SK-N-SH treated with all-trans-retinoic acid at 6 μM for 48 hours (cell line): ENCODE results near the gene NINJ2.

Experiments
- ATAC-seq: fragments of 200-7000 bp; cut with Tn5 transposase; 3 replicates; pipeline ENCODE4 v1.9.1; 2020; ENCODE audit warnings: mild to moderate bottlenecking, moderate library complexity
- ARNTL ChIP-seq: fragments of 450-650 bp; formaldehyde crosslinking; IDR thresholded peaks from 2 replicates; pipeline ENCODE4 v1.5.0; 2020; ENCODE audit warnings: low read depth, mild to moderate bottlenecking, moderate library complexity, borderline replicate concordance
- BACH2 ChIP-seq: fragments of 250-450 bp; sonication (Bioruptor Pico); IDR thresholded peaks from 2 replicates; pipeline ENCODE4 v1.9.0; 2021; ENCODE audit warnings: mild to moderate bottlenecking, borderline replicate concordance
- CSDC2 ChIP-seq: fragments of 250-450 bp; sonication (Bioruptor Pico); IDR thresholded peaks from 2 replicates; pipeline ENCODE4 v1.5.0; 2020; ENCODE audit warnings: mild to moderate bottlenecking, moderate library complexity
- ESRRG ChIP-seq: fragments of 250-450 bp; sonication (Bioruptor Pico); IDR thresholded peaks from 2 replicates; pipeline ENCODE4 v1.6.1; 2021; ENCODE audit warnings: mild to moderate bottlenecking
- GLIS3 ChIP-seq: fragments of 250-450 bp; sonication (Bioruptor Pico); IDR thresholded peaks from 2 replicates; pipeline ENCODE4 v1.5.0; 2020; ENCODE audit warnings: mild to moderate bottlenecking, moderate library complexity
- ISL1 ChIP-seq: fragments of 250-450 bp; sonication (Bioruptor Pico); IDR thresholded peaks from 2 replicates; pipeline ENCODE4 v2.1.2; 2022; ENCODE audit warnings: mild to moderate bottlenecking, moderate library complexity
- RARB ChIP-seq: fragments of 250-450 bp; sonication (Bioruptor Pico); IDR thresholded peaks from 2 replicates; pipeline ENCODE4 v1.8.0; 2021; ENCODE audit warnings: mild to moderate bottlenecking, moderate library complexity
- SNAI2 ChIP-seq: fragments of 250-450 bp; sonication (Bioruptor Pico); IDR thresholded peaks from 2 replicates; pipeline ENCODE4 v1.5.0; 2020; ENCODE audit warnings: mild to moderate bottlenecking, moderate library complexity
- TOX ChIP-seq: fragments of 250-450 bp; sonication (Bioruptor Pico); IDR thresholded peaks from 2 replicates; pipeline ENCODE4 v1.8.0; 2021; ENCODE audit warnings: mild to moderate bottlenecking, moderate library complexity, borderline replicate concordance
- ZC3H10 ChIP-seq: fragments of 250-450 bp; sonication (Bioruptor Pico); IDR thresholded peaks from 2 replicates; pipeline ENCODE4 v1.5.1; 2021; ENCODE audit warnings: mild to moderate bottlenecking, moderate library complexity
- ZFP3 ChIP-seq: fragments of 250-450 bp; sonication (Bioruptor Pico); IDR thresholded peaks from 2 replicates; pipeline ENCODE4 v1.5.0; 2020; ENCODE audit warnings: mild to moderate bottlenecking, moderate library complexity
- ZFP30 ChIP-seq: fragments of 450-650 bp; formaldehyde crosslinking; IDR thresholded peaks from 2 replicates; pipeline ENCODE4 v1.5.0; 2022; ENCODE audit warnings: mild to moderate bottlenecking, moderate library complexity
- ZNF8 ChIP-seq: fragments of 450-650 bp; formaldehyde crosslinking; IDR thresholded peaks from 2 replicates; pipeline ENCODE4 v1.5.0; 2020; ENCODE audit warnings: mild to moderate bottlenecking, moderate library complexity
- TF ChIP-seq, protein P1 (sequence below): fragments of 250-450 bp; sonication (Bioruptor Pico); IDR thresholded peaks from 2 replicates; pipeline ENCODE4 v1.8.0; 2020; ENCODE audit warnings: mild to moderate bottlenecking, moderate library complexity, borderline replicate concordance
- TF ChIP-seq, protein P2 (sequence below): fragments of 250-450 bp; sonication (Bioruptor Pico); IDR thresholded peaks from 2 replicates; pipeline ENCODE4 v1.5.1; 2020; ENCODE audit warnings: low read depth, mild to moderate bottlenecking, moderate library complexity
- TF ChIP-seq, protein P3 (sequence below): fragments of 250-450 bp; sonication (Bioruptor Pico); IDR thresholded peaks from 2 replicates; pipeline ENCODE4 v1.5.0; 2020; ENCODE audit warnings: mild to moderate bottlenecking, moderate library complexity
- TF ChIP-seq, protein P4 (sequence below): fragments of 250-450 bp; sonication (Bioruptor Pico); IDR thresholded peaks from 2 replicates; pipeline ENCODE4 v1.8.0; 2021; ENCODE audit warnings: low read depth, mild to moderate bottlenecking, moderate library complexity, borderline replicate concordance
- TF ChIP-seq, protein P5 (sequence below): fragments of 250-450 bp; sonication (Bioruptor Pico); IDR thresholded peaks from 2 replicates; pipeline ENCODE4 v1.5.1; 2021; ENCODE audit warnings: mild to moderate bottlenecking, moderate library complexity

NINJ2 gene

DNA sequence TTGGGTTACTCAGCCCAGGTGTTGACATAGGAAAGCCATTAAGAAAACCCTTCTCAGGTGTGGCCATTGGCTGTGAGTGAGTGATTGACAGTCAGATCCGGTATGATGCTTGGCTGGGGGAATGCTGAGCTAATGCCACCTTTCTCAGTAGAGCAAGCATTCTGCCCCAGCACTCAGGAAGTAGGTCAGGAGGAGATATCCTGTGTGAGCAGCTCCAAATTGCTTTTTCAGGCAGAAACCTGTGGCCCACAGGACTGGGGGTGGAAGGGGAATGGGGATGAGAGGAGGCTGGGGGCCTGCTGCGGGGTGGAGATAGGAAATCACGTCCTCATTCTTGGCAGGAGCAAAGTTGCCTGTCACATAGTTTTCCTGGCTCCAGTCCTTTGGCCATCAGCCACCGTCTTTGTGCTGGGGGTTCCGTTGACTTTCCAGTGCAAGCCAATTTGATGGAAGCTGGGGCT is 55.7 kb downstream of the NINJ2 start:
- TF ChIP-seq, protein P1, sequence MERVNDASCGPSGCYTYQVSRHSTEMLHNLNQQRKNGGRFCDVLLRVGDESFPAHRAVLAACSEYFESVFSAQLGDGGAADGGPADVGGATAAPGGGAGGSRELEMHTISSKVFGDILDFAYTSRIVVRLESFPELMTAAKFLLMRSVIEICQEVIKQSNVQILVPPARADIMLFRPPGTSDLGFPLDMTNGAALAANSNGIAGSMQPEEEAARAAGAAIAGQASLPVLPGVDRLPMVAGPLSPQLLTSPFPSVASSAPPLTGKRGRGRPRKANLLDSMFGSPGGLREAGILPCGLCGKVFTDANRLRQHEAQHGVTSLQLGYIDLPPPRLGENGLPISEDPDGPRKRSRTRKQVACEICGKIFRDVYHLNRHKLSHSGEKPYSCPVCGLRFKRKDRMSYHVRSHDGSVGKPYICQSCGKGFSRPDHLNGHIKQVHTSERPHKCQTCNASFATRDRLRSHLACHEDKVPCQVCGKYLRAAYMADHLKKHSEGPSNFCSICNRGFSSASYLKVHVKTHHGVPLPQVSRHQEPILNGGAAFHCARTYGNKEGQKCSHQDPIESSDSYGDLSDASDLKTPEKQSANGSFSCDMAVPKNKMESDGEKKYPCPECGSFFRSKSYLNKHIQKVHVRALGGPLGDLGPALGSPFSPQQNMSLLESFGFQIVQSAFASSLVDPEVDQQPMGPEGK (CRISPR knock-in tag), result no peak
- TF ChIP-seq, protein P2, sequence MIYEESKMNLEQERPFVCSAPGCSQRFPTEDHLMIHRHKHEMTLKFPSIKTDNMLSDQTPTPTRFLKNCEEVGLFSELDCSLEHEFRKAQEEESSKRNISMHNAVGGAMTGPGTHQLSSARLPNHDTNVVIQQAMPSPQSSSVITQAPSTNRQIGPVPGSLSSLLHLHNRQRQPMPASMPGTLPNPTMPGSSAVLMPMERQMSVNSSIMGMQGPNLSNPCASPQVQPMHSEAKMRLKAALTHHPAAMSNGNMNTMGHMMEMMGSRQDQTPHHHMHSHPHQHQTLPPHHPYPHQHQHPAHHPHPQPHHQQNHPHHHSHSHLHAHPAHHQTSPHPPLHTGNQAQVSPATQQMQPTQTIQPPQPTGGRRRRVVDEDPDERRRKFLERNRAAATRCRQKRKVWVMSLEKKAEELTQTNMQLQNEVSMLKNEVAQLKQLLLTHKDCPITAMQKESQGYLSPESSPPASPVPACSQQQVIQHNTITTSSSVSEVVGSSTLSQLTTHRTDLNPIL, result no peak
- TF ChIP-seq, protein P3, sequence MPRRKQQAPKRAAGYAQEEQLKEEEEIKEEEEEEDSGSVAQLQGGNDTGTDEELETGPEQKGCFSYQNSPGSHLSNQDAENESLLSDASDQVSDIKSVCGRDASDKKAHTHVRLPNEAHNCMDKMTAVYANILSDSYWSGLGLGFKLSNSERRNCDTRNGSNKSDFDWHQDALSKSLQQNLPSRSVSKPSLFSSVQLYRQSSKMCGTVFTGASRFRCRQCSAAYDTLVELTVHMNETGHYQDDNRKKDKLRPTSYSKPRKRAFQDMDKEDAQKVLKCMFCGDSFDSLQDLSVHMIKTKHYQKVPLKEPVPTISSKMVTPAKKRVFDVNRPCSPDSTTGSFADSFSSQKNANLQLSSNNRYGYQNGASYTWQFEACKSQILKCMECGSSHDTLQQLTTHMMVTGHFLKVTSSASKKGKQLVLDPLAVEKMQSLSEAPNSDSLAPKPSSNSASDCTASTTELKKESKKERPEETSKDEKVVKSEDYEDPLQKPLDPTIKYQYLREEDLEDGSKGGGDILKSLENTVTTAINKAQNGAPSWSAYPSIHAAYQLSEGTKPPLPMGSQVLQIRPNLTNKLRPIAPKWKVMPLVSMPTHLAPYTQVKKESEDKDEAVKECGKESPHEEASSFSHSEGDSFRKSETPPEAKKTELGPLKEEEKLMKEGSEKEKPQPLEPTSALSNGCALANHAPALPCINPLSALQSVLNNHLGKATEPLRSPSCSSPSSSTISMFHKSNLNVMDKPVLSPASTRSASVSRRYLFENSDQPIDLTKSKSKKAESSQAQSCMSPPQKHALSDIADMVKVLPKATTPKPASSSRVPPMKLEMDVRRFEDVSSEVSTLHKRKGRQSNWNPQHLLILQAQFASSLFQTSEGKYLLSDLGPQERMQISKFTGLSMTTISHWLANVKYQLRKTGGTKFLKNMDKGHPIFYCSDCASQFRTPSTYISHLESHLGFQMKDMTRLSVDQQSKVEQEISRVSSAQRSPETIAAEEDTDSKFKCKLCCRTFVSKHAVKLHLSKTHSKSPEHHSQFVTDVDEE (CRISPR knock-in tag), result no peak
- TF ChIP-seq BACH2, result no peak
- no peak for TF ChIP-seq GLIS3 (CRISPR knock-in tag)
- no peak for ATAC-seq

DNA sequence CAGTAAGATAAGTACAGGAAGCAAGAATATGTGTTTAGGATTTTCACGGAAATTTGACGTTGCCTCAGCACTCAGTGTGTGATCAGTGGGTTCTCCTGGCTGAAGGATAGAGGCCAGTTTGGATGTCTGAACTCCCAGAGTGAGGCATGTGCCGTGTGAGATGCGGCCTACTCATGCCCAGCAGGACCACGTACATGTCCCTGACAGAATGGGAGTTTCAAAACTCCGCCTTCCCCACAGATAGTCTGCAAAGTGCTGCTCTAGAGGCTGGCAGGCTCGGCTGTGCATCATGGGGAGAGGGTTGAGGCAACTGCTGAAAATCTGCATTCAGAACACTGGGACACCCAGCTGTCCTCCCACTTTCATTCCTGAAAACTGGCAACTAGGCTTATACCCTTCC is 58.3 kb downstream of the NINJ2 start:
- ATAC-seq, result no peak
- no peak for TF ChIP-seq ZNF8
- TF ChIP-seq, protein P2, result no peak
- TF ChIP-seq RARB (CRISPR knock-in tag), result no peak
- no peak for TF ChIP-seq GLIS3 (CRISPR knock-in tag)
- TF ChIP-seq, protein P4, sequence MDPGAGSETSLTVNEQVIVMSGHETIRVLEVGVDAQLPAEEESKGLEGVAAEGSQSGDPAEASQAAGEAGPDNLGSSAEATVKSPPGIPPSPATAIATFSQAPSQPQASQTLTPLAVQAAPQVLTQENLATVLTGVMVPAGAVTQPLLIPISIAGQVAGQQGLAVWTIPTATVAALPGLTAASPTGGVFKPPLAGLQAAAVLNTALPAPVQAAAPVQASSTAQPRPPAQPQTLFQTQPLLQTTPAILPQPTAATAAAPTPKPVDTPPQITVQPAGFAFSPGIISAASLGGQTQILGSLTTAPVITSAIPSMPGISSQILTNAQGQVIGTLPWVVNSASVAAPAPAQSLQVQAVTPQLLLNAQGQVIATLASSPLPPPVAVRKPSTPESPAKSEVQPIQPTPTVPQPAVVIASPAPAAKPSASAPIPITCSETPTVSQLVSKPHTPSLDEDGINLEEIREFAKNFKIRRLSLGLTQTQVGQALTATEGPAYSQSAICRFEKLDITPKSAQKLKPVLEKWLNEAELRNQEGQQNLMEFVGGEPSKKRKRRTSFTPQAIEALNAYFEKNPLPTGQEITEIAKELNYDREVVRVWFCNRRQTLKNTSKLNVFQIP (CRISPR knock-in tag), result no peak
- TF ChIP-seq, protein P1 (CRISPR knock-in tag), result no peak
- TF ChIP-seq, protein P5, sequence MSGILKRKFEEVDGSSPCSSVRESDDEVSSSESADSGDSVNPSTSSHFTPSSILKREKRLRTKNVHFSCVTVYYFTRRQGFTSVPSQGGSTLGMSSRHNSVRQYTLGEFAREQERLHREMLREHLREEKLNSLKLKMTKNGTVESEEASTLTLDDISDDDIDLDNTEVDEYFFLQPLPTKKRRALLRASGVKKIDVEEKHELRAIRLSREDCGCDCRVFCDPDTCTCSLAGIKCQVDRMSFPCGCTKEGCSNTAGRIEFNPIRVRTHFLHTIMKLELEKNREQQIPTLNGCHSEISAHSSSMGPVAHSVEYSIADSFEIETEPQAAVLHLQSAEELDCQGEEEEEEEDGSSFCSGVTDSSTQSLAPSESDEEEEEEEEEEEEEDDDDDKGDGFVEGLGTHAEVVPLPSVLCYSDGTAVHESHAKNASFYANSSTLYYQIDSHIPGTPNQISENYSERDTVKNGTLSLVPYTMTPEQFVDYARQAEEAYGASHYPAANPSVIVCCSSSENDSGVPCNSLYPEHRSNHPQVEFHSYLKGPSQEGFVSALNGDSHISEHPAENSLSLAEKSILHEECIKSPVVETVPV (CRISPR knock-in tag), result no peak
- TF ChIP-seq ZC3H10, result no peak
- TF ChIP-seq TOX, result no peak
- no peak for TF ChIP-seq BACH2
- TF ChIP-seq ISL1 (CRISPR knock-in tag), result no peak

DNA sequence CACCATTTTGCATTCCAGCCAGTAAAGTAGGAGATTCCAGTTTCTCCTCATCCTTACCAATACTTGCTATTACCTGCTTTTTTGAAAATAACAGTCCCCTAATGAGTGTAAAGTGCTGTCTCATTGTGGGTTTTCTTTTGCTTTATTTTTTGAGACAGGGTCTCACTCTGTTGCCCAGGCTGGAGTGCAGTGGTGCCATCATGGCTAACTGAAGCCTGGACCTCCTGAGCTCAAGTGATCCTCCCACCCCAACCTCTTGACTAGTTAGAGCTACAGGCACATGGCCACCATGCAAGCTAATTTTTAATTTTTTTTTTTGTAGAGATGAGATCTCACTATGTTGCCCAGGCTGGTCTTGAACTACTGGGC is 60.6 kb downstream of the NINJ2 start:
- no peak for TF ChIP-seq SNAI2 (CRISPR knock-in tag)
- TF ChIP-seq, protein P4 (CRISPR knock-in tag), result no peak
- no peak for TF ChIP-seq ZNF8
- TF ChIP-seq ZFP30 (CRISPR knock-in tag), result no peak
- TF ChIP-seq ARNTL, result no peak
- no peak for TF ChIP-seq ISL1 (CRISPR knock-in tag)
- no peak for TF ChIP-seq ZFP3 (CRISPR knock-in tag)
- no peak for TF ChIP-seq CSDC2
- TF ChIP-seq ESRRG (CRISPR knock-in tag), result no peak
- no peak for TF ChIP-seq TOX
- TF ChIP-seq BACH2, result no peak
- TF ChIP-seq GLIS3 (CRISPR knock-in tag), result no peak
- ATAC-seq, result no peak
